Parathyroid adenoma (tissue), 2 donors: ENCODE data around the gene ABTB2.
"Not testable (repeated sequence)": the region's sequence is repeated elsewhere in the genome, so short reads cannot be mapped to it uniquely, and the experiment has no call there.

Experiments used
- H2AFZ ChIP-seq: fragments of 300-600 bp; sonication (generic); one replicate; pipeline ENCODE4 v1.7.0; 2017; ENCODE audit warnings: antibody characterized with exemption, mild to moderate bottlenecking
- H3K27ac ChIP-seq: fragments of 300-600 bp; sonication (generic); one replicate; pipeline ENCODE4 v1.7.0; 2017
- H3K27me3 ChIP-seq: fragments of 300-600 bp; sonication (generic); one replicate; pipeline ENCODE4 v1.7.0; 2017; ENCODE audit warnings: low read length; ENCODE audit not compliant: control insufficient read depth, insufficient read depth
- H3K36me3 ChIP-seq: fragments of 300-600 bp; sonication (generic); one replicate; pipeline ENCODE4 v1.7.0; 2017; ENCODE audit warnings: low read length; ENCODE audit not compliant: control insufficient read depth, insufficient read depth
- H3K4me1 ChIP-seq: fragments of 300-600 bp; sonication (generic); one replicate; pipeline ENCODE4 v1.7.0; 2017; ENCODE audit warnings: control low read depth
- H3K4me2 ChIP-seq: fragments of 300-600 bp; sonication (generic); one replicate; pipeline ENCODE4 v1.7.0; 2017; ENCODE audit warnings: low read length
- H3K4me3 ChIP-seq: fragments of 300-600 bp; sonication (generic); one replicate; pipeline ENCODE4 v1.7.0; 2017; ENCODE audit warnings: low read depth, low read length
- H3K79me2 ChIP-seq: fragments of 300-600 bp; sonication (generic); one replicate; pipeline ENCODE4 v1.7.0; 2017; ENCODE audit warnings: control low read depth
- H3K9ac ChIP-seq: fragments of 300-600 bp; sonication (generic); one replicate; pipeline ENCODE4 v1.7.0; 2017; ENCODE audit warnings: mild to moderate bottlenecking
- H3K9me3 ChIP-seq: fragments of 300-600 bp; sonication (generic); one replicate; pipeline ENCODE4 v1.7.0; 2017; ENCODE audit warnings: low read length; ENCODE audit not compliant: control insufficient read depth
- TF ChIP-seq, protein P1 (sequence below): fragments of 300-600 bp; sonication (generic); IDR thresholded peaks from one replicate; pipeline ENCODE4 v1.7.0; 2017; ENCODE audit warnings: antibody characterized with exemption, mild to moderate bottlenecking
- donor health status: primary hyperparathyroidism.

ABTB2 gene

DNA sequence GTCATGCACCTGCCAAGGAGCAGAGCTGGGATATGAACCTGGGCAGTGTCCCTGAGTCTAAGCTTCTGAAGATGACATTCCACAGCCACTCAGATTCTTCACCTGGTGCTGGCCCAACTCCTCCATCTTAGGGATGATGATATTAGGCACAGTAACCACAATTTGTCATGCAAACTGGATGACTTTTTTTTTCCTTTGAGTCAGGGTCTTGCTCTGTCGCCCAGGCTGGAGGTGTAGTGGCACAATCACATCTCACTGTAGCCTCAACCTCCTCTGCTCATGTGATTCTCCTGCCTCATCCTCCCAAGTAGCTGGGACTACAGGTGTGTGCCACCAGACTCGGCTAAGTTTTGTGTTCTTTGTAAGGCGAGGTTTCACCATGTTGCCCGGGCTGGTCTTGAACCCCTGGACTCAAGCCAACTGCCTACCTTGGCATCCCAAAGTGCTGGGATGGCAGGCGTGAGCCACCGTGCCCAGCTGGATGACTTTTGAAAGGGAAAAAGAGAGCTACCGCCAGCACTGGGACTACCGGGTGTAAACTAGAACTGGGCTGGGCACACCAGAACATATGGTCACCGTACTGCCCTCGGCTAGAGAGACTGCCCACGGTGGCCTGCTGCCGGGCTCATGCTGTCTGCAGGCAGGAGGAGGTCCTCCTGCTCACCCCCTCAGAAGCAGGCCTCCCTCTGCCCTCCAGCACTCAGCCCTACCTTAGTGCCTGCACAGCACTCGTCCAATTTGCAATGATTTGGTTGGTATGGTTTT, 174.7 kb downstream of the ABTB2 start:
- Histone ChIP-seq H3K27ac (no peak overlapping the region), H3K36me3 (no peaks in the 10 kb centered on the region), H2AFZ (no peak overlapping the region), H3K4me1 (no peaks in the 10 kb centered on the region), H3K9me3 (no peaks in the 10 kb centered on the region), H3K4me2 (no peak overlapping the region), H3K4me3 (no peak overlapping the region), H3K79me2 (no peaks in the 10 kb centered on the region), H3K27me3 (no peaks in the 10 kb centered on the region), H3K9ac (no peak overlapping the region)
- TF ChIP-seq, protein P1, sequence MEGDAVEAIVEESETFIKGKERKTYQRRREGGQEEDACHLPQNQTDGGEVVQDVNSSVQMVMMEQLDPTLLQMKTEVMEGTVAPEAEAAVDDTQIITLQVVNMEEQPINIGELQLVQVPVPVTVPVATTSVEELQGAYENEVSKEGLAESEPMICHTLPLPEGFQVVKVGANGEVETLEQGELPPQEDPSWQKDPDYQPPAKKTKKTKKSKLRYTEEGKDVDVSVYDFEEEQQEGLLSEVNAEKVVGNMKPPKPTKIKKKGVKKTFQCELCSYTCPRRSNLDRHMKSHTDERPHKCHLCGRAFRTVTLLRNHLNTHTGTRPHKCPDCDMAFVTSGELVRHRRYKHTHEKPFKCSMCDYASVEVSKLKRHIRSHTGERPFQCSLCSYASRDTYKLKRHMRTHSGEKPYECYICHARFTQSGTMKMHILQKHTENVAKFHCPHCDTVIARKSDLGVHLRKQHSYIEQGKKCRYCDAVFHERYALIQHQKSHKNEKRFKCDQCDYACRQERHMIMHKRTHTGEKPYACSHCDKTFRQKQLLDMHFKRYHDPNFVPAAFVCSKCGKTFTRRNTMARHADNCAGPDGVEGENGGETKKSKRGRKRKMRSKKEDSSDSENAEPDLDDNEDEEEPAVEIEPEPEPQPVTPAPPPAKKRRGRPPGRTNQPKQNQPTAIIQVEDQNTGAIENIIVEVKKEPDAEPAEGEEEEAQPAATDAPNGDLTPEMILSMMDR: no peak

GRCh38 chr11:34182425-34182824, 175.4 kb downstream of the ABTB2 start:
- Histone ChIP-seq H3K79me2 (no peaks in the 10 kb centered on the region), H3K27ac (no peak overlapping the region), H3K36me3 (no peaks in the 10 kb centered on the region), H3K4me1 (no peaks in the 10 kb centered on the region), H2AFZ (no peak overlapping the region), H3K4me2 (no peak overlapping the region), H3K9ac (no peak overlapping the region), H3K9me3 (no peaks in the 10 kb centered on the region), H3K4me3 (no peak overlapping the region), H3K27me3 (no peaks in the 10 kb centered on the region)
- TF ChIP-seq, protein P1: no peak

DNA sequence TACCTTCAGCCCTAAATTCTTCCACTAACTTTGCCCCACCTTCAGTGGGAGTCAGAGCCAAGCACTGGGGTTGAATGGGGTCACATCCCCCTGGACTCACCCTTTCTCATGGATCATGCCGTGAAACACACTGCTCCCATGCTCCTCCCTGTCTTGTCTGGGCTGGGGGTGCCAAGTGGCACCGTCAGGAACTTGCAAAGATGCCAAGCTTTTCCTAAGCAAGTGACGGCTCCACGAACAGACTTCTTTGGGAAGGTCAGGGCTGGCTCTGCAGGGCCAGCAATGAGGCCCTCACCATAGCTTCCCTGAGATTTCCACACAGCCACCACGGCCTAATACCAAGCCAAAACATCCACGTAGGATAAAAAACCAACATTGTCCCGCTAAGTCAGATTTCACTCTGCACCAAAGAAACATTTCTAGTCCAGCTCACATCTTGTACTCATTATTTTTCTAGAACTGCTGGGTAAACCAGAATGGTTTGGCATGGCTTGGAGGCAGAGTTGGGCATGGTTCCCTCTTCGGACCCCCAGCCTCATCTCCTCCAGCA, 175.9 kb downstream of the ABTB2 start:
- TF ChIP-seq, protein P1: no peak

GRCh38 chr11:34181251-34181650, 176.6 kb downstream of the ABTB2 start:
- Histone ChIP-seq H3K9ac (no peak overlapping the region), H3K36me3 (no peaks in the 10 kb centered on the region), H3K27ac (no peak overlapping the region), H3K79me2 (no peaks in the 10 kb centered on the region), H3K9me3 (no peaks in the 10 kb centered on the region), H3K27me3 (no peaks in the 10 kb centered on the region), H2AFZ (no peak overlapping the region), H3K4me1 (no peaks in the 10 kb centered on the region), H3K4me2 (no peak overlapping the region), H3K4me3 (no peak overlapping the region)
- TF ChIP-seq, protein P1: no peak

More for the DNA sequence above, 175.9 kb downstream of the ABTB2 start:
- no peaks in the 10 kb centered on the region for H3K27me3 ChIP-seq
- H3K4me3 ChIP-seq: no peak overlapping the region
- no peaks in the 10 kb centered on the region for H3K4me1 ChIP-seq
- H3K9ac ChIP-seq: no peak overlapping the region
- H3K79me2 ChIP-seq: no peaks in the 10 kb centered on the region
- H3K9me3 ChIP-seq: no peaks in the 10 kb centered on the region
- H3K4me2 ChIP-seq: no peak overlapping the region
- H2AFZ ChIP-seq: no peak overlapping the region
- H3K36me3 ChIP-seq: no peaks in the 10 kb centered on the region
- H3K27ac ChIP-seq: no peak overlapping the region

- not testable (repeated sequence) for H3K4me1 ChIP-seq, H3K36me3 ChIP-seq, H3K27ac ChIP-seq, H3K79me2 ChIP-seq, H3K9ac ChIP-seq, H3K4me2 ChIP-seq, H3K27me3 ChIP-seq, H2AFZ ChIP-seq, H3K9me3 ChIP-seq, H3K4me3 ChIP-seq
These were observed 177.0 kb downstream of the ABTB2 start for GRCh38 chr11:34180814-34181165.
